LNCaP clone FGC (cell line): ENCODE data around the gene DTD1.

ENCODE experiments used
- DNase-seq: peaks from one replicate; pipeline ENCODE4 v3.0.0-alpha.2; 2011; ENCODE audit warnings: low read depth
- H3K4me3 ChIP-seq: 2 replicates; pipeline ENCODE4 v1.5.1; 2011; ENCODE audit warnings: mild to moderate bottlenecking, low read depth, low read length, control low read depth
- CTCF ChIP-seq: IDR thresholded peaks from 2 replicates; pipeline ENCODE4 v1.5.1; 2012; ENCODE audit warnings: mild to moderate bottlenecking; ENCODE audit not compliant: control insufficient read depth, insufficient read depth; ENCODE audit errors: extremely low read depth

DTD1 gene

DNA sequence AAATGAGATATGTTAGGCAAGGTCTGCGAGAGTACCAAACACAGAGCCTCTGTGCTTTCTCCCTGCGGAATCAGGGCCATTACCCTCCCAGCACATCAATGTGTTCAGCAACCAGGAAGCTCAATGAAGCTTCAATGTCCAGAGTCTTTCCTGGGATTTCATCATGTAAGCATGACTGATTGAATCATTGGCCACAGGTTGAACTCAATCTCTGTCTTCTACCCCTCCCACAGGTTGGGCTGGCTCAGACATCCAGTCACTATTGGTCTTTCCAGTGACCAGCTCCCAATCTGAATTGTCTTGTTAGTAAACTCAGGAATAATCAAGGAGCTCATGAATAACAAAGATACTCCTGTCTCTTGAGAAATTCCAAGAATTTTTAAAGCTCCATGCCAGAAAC lies 2.7 kb upstream of the DTD1 start:
- no peak for DNase-seq
- no peak for TF ChIP-seq CTCF
- H3K4me3 ChIP-seq = no peak overlapping the region

DNA sequence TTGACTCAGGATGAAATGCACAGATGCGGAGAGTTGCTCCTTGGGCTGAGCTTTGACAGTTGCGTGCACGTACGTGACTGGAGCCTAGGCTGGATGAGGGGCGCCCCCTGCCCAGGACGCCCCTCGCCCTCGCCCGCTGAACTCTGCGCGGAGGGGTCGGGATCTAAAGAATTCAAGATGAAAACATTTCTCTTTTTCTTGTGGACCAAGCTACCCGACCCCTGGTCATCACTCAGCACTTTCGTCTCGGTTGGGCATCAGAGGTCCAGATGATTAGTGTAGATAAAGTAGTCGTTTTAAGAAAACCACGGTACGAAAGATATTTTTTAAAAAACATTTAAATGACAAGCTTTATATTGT lies 700 bp downstream of the DTD1 start:
- H3K4me3 ChIP-seq = peak overlapping the region; percentile 61
- DNase-seq = no peak
- TF ChIP-seq CTCF = no peak

DNA sequence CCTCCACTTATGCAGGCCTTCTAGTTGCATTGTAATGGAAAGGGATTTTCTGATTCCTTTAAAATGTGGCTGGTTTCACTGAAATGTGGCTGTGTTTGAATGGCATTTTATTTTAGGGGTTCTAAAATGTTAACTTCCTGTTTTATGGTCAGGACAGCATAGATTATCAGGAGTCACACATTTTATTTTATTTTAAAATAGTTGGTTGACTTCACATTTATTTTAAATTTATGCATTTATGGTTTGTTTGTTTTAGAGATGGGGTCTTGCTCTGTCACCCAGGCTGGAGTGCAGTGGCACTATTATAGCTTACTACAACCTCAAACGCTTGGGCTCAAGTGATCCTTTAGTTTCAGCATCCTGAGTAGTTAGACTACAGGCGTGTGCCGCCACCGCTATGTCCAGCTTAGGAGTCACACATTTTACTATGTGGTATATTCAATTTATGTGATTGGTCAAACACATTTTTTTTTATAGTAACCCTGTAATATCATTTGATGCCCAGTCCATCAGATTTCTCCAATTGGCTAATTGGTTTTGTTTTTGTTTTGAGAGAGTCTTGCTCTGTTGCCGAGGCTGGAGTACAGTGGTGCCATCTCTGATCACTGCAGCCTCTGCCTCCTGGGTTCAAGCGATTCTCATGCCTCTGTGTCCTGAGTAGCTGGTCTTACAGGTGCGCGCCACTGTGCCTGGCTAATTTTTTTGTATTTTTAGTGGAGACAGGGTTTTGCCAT lies 2.3 kb downstream of the DTD1 start:
- TF ChIP-seq CTCF = no peak
- H3K4me3 ChIP-seq = no peak overlapping the region
- no peak for DNase-seq

DNA sequence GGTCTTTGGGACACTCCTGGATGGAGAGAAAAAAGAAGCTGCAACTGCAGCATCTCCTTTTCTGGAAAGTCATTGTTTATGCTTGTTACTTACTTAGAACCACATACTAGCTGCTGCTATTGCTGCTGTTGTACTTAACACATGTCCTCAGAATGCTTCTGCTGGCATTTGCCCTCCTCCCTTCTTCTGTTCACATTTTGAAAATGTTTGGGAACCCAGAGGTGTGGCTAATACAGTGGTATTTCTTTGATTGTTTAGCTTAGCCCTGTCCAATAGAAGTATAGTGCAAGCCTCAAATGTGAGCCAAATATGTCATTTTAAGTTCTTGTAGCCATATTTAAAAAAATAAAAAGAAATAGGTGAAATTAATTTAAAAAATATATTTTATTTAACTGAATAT lies 8.4 kb downstream of the DTD1 start:
- no peak overlapping the region for H3K4me3 ChIP-seq
- no peak for TF ChIP-seq CTCF
- DNase-seq = no peak

DNA sequence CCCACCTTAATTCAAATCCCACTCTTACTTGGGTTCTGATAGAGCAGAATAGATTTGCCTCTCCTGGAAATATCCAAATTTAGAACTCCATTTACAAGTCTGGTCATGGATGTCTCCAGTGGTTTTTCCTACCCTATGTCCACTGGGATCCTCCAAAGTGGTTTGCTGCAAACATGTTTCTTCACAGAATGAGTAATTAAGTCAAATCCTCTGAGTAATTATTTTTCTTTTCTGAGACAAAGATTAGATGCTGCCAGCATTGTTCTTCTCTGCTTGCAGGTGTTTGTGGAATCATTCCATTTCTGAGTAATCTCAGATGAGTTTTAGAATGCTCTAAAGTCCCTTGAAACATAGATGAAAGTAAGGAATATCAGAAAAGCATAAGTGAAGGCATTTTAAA lies 21.9 kb downstream of the DTD1 start:
- no peak overlapping the region for H3K4me3 ChIP-seq
- DNase-seq = no peak
- TF ChIP-seq CTCF = no peak

DNA sequence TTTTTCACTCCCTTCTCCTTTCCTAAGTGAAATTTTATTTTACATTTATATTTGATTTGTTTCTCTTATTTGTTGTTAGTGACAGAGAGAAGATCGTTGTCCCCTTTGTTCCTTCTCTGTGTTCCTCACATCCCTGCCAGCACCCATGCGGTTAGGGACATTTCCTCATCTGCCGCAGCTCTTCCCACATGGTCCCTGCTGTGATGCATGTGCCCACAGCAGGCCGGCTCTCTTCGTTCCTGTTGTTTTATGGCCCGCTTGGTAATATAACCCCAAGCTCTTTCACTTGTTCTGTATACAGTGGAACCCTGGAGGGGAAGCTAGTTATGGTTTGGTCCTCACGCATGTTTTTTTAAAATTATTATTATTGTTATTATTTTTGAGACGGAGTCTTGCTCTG lies 23.6 kb downstream of the DTD1 start:
- TF ChIP-seq CTCF = no peak
- DNase-seq = no peak
- H3K4me3 ChIP-seq = no peak overlapping the region

GRCh38 chr20:18613553-18613952 lies 25.7 kb downstream of the DTD1 start:
- no peak for DNase-seq
- no peak for TF ChIP-seq CTCF
- H3K4me3 ChIP-seq = no peak overlapping the region
